Amniotic epithelial cell (primary cell): ENCODE results near the gene SKAP1.

Experiments
- DNase-seq: peaks from one replicate; pipeline ENCODE4 v3.0.0-alpha.2; 2010; ENCODE audit warnings: low read depth

Gene SKAP1

GRCh38 chr17:48173191-48173984 is 256.6 kb downstream of the SKAP1 start:
- no peak for DNase-seq

GRCh38 chr17:48169926-48170325 is 260.1 kb downstream of the SKAP1 start:
- no peak for DNase-seq

DNA sequence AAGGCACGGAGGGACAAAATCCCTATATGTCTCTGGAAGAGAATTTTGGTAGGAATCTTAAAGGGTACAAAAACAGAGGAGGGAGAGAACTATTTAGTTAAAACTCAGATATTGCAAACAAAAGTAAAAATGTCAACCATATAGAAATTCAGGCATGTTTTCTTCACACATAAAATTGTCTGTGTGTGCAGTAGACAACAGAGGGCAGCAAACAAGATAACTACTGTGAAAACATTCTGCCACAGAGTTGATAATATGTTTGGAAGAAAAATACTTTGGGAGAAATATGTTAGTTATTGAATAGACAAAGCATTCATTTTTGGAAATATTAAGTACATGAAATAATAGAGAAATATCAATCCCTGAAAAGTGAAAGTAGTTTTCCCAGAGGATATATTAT is 266.2 kb downstream of the SKAP1 start:
- DNase-seq = no peak

DNA sequence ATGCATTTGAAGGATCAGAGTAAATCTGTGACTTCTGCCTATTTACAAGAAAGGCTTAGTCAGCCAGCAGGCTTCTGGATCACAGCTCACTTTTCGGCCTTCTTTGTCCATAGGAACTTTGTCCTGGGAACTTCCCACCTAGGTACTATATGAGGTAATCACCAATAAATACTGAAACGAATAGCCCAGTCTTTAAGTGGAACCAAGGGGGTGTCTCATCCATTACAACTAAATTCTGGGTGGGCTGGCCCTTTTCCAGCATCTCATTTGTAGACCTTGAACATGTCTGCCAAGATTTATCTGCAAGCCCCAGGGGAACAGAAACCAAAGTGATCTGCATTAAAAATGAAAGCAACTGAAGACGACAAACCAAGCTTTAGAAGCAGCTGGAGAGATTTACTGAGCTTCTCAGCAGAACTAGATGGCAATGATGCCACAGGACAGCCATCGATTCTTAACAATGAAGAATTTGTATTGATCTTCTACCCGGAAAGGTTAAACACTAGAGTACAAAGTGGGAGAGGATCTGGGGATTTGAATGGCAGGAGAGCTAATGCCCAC is 267.0 kb downstream of the SKAP1 start:
- peak; percentile 6 for DNase-seq

DNA sequence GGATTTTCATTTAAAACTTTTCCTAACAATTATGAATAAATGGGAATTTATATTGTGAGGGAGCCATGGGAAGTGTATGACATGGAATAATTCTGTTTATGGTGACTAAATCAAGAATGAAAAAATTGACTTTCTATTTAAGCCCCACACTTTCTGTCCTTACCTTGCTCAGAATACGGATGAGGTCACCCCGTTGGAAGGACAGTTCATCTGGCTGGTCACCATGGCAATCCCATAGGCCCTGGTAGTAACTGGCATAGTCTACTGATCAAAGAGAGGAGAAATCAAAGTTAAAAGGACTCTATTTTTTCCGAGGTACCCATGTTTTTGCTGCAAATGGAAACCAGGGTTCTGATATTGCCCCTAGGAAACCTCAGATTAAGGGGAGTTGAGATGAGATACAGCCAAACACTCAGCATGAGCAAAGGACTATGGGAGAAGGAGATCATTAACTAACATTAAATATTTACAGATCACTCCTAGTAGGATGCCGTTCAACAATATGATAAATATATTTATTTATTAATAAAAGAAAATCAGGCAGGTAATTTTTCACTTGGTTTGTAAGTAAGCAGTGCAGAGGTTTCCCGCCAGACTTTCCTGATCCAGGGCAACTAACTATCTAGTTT is 267.6 kb downstream of the SKAP1 start:
- DNase-seq = no peak

DNA sequence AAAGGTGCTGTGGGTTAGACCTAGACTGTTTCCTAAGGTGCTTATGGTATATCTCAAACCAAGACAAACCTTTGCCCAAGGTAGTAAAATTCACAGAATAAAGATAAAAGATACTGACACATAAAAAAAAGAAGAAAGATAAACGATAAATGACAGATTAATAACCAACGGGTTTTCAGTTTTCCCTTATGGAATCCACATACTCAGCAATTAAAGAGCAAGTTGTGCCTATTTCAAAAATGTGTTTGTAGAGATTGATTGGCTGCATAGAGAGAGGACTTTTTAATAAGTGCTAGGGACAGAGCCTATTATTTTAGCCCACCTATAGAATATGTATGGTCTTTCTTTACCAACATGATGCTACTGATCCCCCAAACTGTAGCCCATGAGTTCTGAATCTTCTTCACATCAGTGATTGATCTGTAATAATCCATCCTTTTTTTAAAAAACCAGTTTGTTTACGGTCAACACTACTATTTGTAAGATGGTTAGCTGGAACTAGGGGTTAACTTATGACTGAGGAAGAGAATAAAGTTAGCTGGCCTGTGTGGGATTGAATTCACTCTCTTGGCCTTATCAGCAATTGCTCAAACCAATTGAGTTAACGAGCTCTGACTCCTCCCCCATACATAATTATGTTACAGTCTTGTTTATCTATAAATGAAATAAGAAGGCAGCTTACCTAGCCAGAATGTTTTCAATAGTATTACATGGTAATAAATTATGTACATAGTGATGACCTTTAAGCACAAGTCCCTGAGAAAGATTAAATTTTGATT is 268.7 kb downstream of the SKAP1 start:
- no peak for DNase-seq

GRCh38 chr17:48160177-48161081 is 269.6 kb downstream of the SKAP1 start:
- DNase-seq = no peak

GRCh38 chr17:48159232-48159631 is 270.8 kb downstream of the SKAP1 start:
- no peak for DNase-seq

DNA sequence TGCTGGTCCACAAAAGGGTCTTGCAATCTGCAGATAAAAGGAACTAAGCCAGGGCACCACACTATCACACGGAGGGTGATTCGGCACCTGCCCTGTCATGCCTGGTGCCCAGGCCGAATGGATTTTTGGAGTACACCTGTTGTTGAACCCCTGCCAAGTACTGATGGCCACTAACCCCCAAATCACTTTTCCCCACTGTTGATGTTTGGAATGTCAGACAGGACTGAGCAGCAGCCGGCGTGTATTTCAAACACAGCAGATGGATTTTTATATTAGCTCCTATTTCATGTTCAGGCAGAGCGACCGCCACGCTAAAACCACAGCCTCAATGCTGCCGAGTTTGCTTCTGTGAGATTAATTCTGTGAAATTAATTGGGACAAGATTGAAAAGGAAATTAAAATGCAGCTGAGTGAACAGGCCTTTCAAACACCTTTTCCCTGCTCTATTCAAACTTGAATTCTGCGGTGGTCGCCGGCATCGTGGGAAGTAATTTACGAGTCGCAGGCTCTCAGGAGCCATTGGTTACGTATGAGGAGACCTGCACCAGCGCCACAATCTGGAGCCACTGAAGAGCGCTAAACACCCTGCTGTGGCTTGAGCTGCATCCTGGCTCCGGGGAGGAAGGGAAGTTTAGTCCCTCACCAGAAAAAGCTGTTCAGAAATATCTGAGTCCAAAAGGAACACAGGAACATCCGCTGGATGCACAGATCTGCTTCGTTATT is 274.0 kb downstream of the SKAP1 start:
- no peak for DNase-seq

DNA sequence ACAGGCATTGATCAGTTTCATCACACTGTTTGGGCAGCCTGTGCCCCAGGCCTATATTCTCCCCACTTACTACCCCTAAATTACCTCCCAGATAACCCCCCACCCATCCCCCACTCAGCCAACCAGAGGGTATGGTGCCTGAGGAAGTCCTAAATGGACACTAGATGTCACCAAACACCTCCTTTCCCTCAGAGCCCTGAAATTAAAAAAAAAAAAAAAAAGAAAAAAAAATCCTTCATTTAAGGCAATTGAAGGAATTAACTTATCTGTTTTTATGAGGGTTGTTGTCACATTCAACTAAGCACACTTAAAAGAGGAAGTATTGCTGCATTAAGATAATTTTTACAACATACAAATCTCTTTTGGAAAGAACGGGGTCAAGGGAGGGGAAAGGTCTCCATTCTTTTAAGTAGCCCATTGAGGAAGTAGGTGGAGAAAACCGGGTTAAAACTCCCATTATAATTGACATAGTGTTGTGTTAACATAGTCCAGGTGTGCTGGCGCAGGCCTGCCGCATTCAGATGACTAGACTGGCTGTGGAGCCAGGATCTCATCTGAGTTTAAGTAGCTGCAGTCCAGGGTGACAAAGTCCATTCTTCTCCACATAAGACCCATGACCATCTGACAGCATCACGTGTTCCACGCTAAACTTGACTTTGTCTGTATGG is 276.2 kb downstream of the SKAP1 start:
- DNase-seq = peak; percentile 48

DNA sequence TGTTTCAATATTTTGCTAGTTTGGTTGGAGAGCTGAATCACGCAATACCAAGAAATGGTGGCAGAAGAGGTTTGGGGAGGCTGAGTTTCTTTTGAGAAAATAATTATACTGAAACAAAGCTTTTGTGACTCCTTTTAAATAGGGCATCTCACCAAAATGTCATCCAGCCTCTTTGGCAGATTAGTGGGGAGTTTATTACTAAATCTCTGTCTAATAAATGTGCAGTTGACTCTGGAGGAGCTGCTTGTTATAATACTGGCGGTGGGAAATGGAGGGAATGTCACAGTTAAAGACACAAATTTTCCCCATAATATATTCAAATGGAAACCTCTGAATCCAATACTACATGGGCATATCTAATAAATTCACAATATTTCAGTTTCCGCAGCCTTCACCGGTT is 277.7 kb downstream of the SKAP1 start:
- DNase-seq = no peak

DNA sequence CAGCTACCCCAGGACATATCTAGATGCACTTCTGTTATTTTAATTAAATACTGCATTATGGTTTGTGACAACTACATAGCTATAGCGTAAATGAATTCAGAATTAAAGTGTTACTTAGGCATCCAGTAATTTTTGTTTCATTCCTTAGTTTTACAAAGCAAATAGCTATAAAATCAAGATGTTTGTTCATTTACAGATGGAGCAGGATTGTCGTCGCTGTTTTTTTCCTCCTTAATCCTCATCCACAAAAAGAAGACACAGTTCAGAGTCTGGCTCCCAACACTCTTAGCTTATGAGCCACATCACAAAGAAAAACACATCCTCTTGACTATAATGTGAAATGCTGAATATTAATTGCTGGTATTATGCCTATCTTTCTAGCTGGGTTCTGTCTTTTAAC is 278.8 kb downstream of the SKAP1 start:
- DNase-seq = no peak

DNA sequence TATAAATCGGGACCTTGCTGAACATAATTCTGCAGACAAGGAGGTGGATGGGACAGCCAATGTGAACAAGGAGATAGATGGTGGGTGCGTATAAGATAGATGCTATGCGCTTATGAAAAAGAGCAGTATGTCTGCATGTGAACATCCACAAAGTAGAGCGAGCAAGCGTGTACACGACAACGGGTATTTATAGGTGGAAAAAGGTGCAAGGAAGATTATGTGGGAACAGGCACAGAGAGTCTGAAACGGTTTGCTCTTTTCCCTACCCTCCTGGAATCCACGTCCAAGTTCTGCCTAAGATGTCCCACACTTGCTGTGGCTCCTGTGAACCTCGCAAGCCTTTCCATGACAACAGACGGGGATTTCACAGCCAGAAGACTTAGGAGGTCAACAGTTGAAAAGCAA is 279.4 kb downstream of the SKAP1 start:
- DNase-seq = no peak

DNA sequence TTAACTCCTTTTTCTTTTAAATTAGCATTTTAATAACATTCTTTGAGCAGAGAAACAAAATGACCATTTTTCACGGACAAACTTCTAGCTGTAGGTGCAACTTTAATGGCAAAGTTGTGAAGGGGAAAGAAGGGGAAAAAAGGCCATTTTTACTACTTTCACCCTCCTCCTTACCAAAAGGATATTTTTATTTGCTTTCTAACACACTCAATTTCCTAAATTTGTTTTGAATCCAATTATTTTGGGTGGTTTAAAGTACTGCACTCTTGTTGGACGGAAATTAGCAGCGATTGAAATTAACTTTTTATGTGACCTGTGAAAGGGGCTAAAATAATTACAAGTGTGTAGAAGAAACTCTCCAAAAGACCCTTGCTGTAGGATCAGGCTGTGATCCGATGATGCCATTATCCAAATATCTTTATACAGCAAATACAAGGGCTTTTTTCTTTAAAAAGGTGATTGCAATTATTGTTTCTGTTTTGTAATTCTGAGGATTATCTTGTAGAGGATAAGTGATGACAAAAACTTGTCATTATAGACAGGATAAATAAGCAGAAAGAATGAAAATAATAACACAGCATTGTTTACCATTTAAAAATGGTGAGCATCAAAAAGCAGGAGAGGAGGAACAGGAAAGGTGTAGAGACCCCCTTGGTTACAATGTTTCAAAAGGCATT is 280.1 kb downstream of the SKAP1 start:
- no peak for DNase-seq

DNA sequence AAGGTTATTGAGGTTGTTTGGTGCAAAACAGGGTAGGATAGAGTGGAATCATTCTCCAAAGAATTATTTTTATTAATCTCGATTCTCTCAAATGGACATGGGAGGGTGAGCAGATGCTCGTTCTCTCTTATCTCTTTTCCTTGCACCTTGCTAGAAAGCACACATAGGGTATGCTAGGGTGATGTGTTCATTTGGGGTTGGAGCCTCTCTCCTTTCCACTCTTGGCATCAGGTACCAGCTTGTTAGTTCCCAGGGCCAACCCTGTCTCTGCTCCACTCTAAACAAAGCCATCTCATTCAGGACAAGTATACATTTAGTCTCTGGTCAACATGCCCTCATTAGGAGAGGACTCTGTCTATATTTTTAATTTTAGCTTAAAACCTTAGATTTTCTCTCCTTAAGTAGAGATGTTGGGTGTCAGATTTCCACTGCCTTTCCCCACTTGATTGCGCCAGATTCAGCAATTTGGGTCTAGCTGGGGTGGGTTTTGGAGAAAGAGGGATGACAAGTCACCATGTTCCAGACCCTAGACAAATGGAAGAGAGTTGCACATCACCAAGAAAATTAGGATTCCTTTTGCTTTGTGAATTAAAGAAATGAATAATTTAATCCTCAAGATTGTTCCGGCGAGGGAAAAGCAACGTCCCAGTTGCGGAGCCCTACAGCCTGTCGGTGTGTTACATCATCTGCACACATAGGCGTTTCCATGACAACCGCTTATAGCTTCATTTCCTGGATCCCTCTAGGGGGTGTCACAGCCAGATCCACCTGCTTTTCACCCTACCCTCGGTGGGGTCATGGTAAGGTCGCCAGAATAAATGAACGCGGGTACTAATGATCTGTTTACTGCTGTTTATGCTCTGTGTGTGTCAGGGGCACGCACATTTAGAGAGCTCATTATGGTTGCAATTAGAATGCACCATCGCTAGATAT is 280.9 kb downstream of the SKAP1 start:
- peak; percentile 21 for DNase-seq

GRCh38 chr17:48148029-48148770 is 281.8 kb downstream of the SKAP1 start:
- DNase-seq = no peak

DNA sequence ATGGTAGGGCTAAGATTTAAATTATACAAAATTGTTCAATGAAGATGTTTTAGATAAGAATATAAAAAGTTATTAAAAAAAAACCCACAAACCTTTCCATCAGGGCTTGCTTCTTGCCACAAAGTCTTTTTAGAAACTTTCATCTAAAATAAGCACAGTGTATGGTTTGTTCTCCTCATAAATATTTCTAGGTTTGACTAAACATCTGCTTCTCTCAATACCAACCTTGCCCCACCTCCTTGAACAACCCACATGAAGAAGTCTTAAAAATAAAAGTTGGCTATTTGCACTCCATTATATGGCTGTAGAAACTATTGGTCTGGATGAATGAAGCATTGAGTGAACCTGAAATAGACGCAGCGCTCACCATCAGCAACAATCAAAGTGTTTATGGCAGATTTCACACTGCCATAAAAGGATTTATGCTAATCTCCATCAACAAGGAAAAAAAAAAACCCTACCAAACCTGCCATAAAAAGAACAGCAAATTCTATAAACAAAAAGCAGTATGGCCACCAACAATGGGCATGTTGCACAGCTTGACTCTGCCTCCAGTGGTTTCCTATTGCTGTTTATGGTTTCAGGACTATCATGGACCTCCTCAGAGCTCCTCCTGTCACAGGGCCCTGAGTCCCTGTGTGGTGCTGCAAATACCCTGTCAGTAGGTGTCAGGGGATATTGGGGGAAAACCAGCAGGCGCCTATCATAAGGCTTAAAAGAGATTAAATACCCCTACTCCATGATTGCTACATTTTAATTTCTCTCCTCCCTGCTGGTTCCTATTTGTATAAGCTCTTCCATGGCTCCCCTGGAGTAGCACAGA is 284.8 kb downstream of the SKAP1 start:
- DNase-seq = no peak
